ENCODE measurements around the gene DDX28.
"Not testable (repeated sequence)": the region's sequence is repeated elsewhere in the genome, so short reads cannot be mapped to it uniquely, and the experiment has no call there.

DDX28 gene

DNA sequence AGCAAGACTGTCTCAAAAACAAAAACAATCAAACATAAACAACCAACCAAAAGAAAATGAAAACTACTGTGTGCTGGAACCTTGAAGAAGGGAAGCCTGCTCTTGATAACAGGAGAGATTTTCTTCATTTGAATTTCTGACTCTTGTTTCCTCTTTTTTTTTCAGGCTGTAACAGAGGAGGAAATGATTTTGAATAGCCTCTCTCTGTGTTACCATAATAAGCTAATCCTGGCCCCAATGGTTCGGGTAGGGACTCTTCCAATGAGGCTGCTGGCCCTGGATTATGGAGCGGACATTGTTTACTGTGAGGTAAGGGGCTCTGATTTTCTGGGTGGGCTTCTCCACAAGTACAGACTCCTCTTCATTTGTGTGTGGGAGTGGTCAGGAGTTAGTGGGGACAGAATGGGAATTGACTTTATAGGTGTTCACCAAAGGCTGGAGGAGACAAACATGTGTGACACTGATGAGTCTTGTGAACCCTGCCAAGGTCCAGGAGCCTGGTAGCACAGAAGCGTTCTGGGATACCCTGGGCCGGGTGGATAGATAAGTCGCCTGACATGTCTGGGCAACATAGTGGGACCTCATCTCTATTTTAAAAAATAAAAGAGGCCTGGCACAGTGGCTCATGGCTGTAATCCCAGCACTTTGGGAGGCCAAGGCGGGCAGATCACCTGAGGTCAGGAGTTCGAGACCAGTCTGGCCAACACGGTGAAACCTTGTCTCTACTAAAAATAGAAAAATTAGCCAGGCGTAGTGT, 15.0 kb upstream of the DDX28 start:
- DNase-seq, result no peak

DNA sequence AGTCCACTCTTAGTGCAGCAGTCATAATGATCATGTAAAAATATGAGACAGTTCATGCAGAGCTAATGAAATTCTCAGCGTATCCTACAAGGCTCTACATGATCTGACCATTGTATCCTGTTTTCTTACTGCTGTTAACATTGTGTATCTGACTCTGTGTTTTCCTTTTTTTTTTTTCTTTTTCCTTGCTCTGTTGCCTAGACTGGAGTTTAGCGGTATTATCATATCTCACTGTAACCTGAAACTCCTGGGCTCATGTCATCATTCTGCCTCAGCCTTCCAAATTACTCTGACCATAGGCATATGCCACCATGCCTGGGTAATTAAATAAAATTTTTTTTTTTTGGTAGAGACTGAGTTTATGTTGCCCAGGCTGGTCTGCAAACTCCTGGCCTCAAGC, 12.2 kb upstream of the DDX28 start:
- no peak for DNase-seq

DNA sequence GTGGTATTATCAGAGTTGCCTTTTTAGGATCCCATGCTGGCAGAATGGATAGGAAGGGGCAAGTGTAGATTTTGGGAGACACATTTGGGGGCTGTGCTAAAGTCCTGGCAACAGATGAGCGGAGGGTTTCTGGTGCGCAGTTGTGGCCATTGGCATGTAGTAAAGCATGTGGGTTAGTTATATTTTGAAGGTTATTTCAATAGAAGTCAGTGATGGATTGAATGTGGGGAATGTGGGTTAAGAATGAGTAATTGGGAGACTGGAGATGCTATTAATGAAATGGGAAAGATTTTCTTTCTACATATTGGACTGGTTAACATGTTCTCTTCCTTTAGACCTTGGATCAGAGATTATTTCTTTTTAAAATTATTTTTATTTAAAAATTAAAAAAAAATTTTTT, 10.1 kb upstream of the DDX28 start:
- no peak for DNase-seq

DNA sequence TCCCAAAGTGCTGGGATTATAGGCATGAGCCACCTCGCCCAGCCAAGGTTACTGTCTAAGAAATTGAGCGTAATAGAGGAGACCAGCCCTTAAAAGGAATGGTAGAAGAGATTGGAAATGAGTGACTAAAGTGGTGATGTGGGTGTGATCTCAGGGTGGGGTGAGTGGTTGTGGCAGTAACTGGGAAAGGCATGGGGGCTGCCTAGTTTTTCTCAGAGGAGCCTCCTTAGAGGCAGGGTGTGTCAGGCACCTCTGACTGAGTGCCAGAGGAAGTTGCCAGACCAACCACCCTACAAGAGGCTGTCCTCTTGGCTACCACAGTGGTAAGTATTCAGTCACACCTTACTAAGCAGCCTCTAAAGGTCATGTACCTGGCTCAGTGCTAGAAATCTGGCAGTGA, 8.9 kb upstream of the DDX28 start:
- DNase-seq, result no peak

GRCh38 chr16:68030108-68030507, 7.1 kb upstream of the DDX28 start:
- not testable (repeated sequence) for DNase-seq

GRCh38 chr16:68028996-68029395, 6.0 kb upstream of the DDX28 start:
- DNase-seq, result no peak

DNA sequence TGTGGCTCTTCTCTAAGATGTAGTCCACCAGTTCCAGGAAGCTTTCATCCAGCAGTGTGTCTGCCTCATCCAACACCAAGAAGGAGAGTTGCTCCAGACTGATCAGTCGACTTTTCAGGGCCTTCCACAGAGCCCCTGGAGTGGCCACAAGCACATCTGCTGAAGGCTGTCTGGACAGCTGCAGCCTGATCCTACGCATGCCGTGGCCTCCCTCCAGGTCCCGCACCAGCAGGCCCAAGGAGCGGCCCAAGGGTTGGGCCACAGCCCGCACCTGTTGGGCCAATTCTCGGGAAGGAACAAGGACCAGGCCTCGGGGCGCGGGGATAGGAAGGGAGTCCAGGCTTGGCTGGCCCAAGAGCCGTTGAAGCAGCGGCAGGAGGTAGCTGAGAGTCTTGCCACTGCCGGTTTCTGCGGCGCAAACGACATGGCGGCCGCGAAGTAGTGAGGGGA, 729 bp downstream of the DDX28 start:
- no peak for DNase-seq

- DNase-seq, result no peak
Observed at GRCh38 chr16:68021490-68021889, 1.5 kb downstream of the DDX28 start.

DNA sequence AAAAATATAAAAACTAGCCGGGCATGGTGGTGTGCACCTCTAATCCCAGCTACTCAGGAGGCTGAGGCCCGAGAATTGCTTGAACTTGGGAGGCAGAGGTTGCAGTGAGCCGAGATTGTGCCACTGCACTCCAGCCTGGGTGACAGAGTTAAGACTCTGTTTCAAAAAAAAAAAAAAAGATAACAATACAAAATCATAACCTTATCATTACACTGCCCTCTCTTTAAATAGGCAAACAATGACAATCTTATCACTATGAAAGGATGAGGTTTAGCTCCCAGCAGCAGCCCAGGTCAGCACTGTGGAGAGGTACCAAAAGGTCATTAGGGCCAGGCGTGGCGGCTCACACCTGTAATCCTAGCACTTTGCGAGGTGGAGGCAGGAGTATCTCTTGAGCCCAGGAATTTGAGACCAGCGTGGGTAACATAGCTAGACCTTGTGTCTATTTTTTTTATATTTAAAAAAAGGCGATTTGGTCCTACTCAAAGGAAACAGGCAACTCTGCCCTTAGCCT, 3.8 kb downstream of the DDX28 start:
- DNase-seq, result no peak

- no peak for DNase-seq
Observed at GRCh38 chr16:68015681-68016080, 7.4 kb downstream of the DDX28 start, which contains the start of gene DPEP2NB. Gene DPEP2NB, minus strand, starts transcription at chr16:68015911. Its CDS starts 141 bp downstream, at chr16:68015770.

GRCh38 chr16:68013440-68013839, 9.6 kb downstream of the DDX28 start:
- DNase-seq, result no peak

DNA sequence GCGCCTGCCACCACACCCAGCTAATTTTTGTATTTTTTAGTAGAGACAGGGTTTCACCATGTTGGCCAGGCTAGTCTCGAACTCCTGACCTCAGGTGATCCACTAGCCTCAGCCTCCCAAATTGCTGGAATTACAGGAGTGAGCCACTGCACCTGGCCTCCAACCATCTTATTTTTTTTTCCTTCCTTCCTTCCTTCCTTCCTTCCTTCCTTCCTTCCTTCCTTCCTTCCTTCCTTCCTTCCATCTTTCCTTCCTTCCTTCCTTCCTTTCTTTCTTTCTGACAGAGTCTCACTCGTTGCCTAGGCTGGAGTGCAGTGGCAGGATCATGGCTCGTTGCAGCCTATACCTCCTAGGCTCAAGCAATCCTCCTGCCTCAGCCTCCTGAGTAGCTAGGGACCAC, 13.2 kb downstream of the DDX28 start:
- DNase-seq, result not testable (repeated sequence)

- no peak for DNase-seq
Observed at GRCh38 chr16:68009157-68009735, 13.8 kb downstream of the DDX28 start.

- no peak for DNase-seq
Observed at GRCh38 chr16:68005786-68006286, 17.2 kb downstream of the DDX28 start.

GRCh38 chr16:68005211-68005610, 17.8 kb downstream of the DDX28 start:
- no peak for DNase-seq

GRCh38 chr16:68003031-68003430, 20.0 kb downstream of the DDX28 start:
- no peak for DNase-seq

GRCh38 chr16:68000450-68000849, 22.6 kb downstream of the DDX28 start:
- DNase-seq, result no peak

DNA sequence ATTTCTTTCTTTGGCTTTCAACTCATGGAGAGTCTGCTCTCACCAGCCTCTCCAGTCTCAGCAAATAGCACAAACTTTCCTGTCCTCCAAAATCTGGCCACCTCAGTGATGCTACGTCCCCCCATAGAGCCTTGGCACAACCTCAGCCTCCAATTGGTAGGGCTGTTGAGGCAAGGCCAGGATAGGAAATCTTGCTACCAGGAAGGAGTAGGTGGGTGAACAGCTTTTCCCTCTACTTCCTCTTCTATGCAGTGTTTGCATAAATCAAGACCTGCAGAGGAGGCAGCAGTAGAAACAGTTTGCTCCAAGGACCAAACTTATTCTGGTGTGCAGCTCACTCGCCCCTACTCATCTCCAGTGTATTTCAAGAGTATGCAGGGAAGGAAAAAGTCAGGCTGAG, 23.0 kb downstream of the DDX28 start:
- DNase-seq, result no peak

DNA sequence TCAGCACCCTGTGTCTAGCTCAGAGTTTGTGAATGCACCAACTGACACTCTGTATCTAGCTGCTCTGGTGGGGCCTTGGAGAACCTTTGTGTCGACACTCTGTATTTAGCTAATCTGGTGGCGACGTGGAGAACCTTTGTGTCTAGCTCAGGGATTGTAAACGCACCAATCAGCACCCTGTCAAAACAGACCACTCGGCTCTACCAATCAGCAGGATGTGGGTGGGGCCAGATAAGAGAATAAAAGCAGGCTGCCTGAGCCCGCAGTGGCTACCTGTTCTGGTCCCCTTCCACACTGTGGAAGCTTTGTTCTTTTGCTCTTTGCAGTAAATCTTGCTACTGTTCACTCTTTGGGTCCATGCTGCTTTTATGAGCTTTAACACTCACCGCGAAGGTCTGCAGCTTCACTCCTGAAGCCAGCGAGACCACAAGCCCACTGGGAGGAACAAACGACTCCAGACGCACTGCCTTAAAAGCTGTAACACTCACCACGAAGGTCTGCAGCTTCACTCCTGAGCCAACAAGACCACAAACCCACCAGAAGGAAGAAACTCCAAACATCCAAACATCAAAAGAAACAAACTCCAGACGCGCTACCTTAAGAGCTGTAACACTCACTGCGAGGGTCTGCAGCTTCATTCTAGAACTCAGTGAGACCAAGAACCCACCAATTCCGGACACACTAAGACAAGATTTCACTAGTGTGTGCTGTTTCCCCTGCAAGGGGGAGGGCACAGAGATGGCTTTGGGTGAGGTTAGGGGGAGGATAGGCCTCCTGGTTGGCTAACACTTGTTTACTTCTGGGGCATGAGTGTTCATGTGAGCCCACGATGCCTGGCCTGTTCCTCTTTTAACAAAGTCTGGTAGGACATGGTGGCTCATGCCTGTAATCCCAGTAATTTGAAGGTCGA, 24.0 kb downstream of the DDX28 start, which contains the start of gene DPEP2:
TSS of gene DPEP2 (minus strand) at position 706 of the 910 bp plus-strand sequence. CDS start 6,272 bp downstream, outside the sequence.
- DNase-seq, result not testable (repeated sequence)

GRCh38 chr16:67998231-67998778, 24.7 kb downstream of the DDX28 start:
- not testable (repeated sequence) for DNase-seq

- peak; percentile 23 for DNase-seq
Observed at GRCh38 chr16:67996666-67997065, 26.4 kb downstream of the DDX28 start.

DNA sequence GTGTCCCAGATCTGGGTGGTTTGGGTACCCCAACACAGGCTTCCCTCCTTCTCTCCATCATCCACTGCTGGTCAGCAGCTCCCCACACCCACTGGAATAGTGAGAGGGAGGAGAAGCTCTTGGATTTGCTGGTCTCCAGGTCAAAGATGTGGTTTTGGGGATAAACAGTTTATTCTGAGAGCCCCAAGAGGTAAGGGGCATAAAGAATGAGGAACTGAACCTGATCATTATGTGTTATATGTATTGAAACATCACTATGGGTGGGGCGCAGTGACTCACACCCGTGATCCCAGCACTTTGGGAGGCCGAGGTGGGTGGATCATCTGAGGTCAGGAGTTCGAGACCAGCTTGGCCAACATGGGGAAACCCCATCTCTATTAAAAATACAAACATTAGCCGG, 27.6 kb downstream of the DDX28 start:
- DNase-seq, result no peak

GRCh38 chr16:67994040-67994408, 29.0 kb downstream of the DDX28 start:
- not testable (repeated sequence) for DNase-seq
